Limb (tissue), 2 donors: Measurements from ENCODE around the gene PKP1.

Experiments
- DNase-seq, 2 donors: peaks; one replicate each; pipeline ENCODE4 v3.0.0-alpha.2; 2016; ENCODE audit errors: extremely low spot score in 2 of 2

The PKP1 gene

GRCh38 chr1:201325678-201326060, 42.4 kb downstream of the PKP1 start:
- DNase-seq: no peak

- no peak for DNase-seq
Observed at GRCh38 chr1:201326710-201327109, 43.4 kb downstream of the PKP1 start.

GRCh38 chr1:201327687-201328240, 44.5 kb downstream of the PKP1 start:
- no peak for DNase-seq

GRCh38 chr1:201328576-201328975, 45.3 kb downstream of the PKP1 start:
- DNase-seq: no peak

- no peak for DNase-seq
Observed at GRCh38 chr1:201329286-201329685, 46.0 kb downstream of the PKP1 start.

GRCh38 chr1:201329801-201330200, 46.5 kb downstream of the PKP1 start:
- no peak for DNase-seq

- no peak for DNase-seq
Observed at GRCh38 chr1:201330541-201330940, 47.2 kb downstream of the PKP1 start.

- DNase-seq: no peak
Observed at GRCh38 chr1:201331166-201331565, 47.9 kb downstream of the PKP1 start.

GRCh38 chr1:201332021-201332420, 48.7 kb downstream of the PKP1 start:
- DNase-seq: no peak

GRCh38 chr1:201332616-201333335, 49.5 kb downstream of the PKP1 start:
- DNase-seq: no peak

- DNase-seq: no peak
Observed at GRCh38 chr1:201334325-201335173, 51.2 kb downstream of the PKP1 start.

- DNase-seq: no peak
Observed at GRCh38 chr1:201335174-201335870, 52.0 kb downstream of the PKP1 start.

GRCh38 chr1:201335901-201336300, 52.6 kb downstream of the PKP1 start:
- DNase-seq: no peak

- no peak for DNase-seq
Observed at GRCh38 chr1:201336711-201337450, 53.6 kb downstream of the PKP1 start.

GRCh38 chr1:201341377-201341776, 58.1 kb downstream of the PKP1 start:
- DNase-seq: no peak

- DNase-seq: no peak
Observed at GRCh38 chr1:201344206-201345080, 61.1 kb downstream of the PKP1 start.

- no peak for DNase-seq
Observed at GRCh38 chr1:201345081-201345355, 61.7 kb downstream of the PKP1 start.

GRCh38 chr1:201346337-201346939, 63.1 kb downstream of the PKP1 start:
- DNase-seq: no peak

GRCh38 chr1:201346987-201347386, 63.7 kb downstream of the PKP1 start:
- DNase-seq: no peak
